Natural killer cell (primary cell): Measurements from ENCODE around the gene ZNF777. TPM values are rescaled to one million over a fixed set of nuclear protein-coding genes. Genes with fewer than 3 reads are reported as not detected.

ENCODE experiments used
- ATAC-seq, 3 donors: fragments of 150-1000 bp in 2 of 3; fragments of 200-7000 bp in 1 of 3; cut with Tn5 transposase; 1 replicate in 1 of 3; 2 replicates in 2 of 3; pipeline ENCODE4 v1.10.0; 2021; ENCODE audit warnings: mild to moderate bottlenecking in 2 of 3, moderate library complexity in 2 of 3
- DNase-seq, 2 donors: peaks; one replicate each; pipeline versions ENCODE4 v3.0.0 to v3.0.0-alpha.2; 2013 to 2021; ENCODE audit warnings: mixed read lengths in 1 of 2
- H3K27ac ChIP-seq: one replicate; pipeline ENCODE4 v1.5.1; 2013; ENCODE audit warnings: mild to moderate bottlenecking, low read length
- H3K27me3 ChIP-seq: one replicate; pipeline ENCODE4 v1.6.1; 2013; ENCODE audit warnings: low read length; ENCODE audit not compliant: control insufficient read depth, insufficient read depth
- H3K36me3 ChIP-seq: one replicate; pipeline ENCODE4 v1.6.1; 2013; ENCODE audit warnings: low read length; ENCODE audit not compliant: control insufficient read depth, insufficient read depth
- H3K4me1 ChIP-seq: one replicate; pipeline ENCODE4 v1.6.1; 2013; ENCODE audit warnings: low read length; ENCODE audit not compliant: control insufficient read depth, insufficient read depth
- H3K4me3 ChIP-seq: one replicate; pipeline ENCODE4 v1.5.1; 2013; ENCODE audit warnings: low read length
- H3K9me3 ChIP-seq: one replicate; pipeline ENCODE4 v1.6.1; 2013; ENCODE audit warnings: low read length; ENCODE audit not compliant: control insufficient read depth, insufficient read depth
- H3K27ac Mint-ChIP-seq, 2 donors: one replicate each; pipeline ENCODE4 v1.8.0; 2022; ENCODE audit warnings: mild to moderate bottlenecking in 2 of 2, mixed read lengths in 2 of 2, moderate library complexity in 1 of 2
- H3K27me3 Mint-ChIP-seq, 2 donors: one replicate each; pipeline ENCODE4 v1.8.0; 2022; ENCODE audit warnings: low read depth in 2 of 2, mixed read lengths in 2 of 2
- H3K36me3 Mint-ChIP-seq: one replicate; pipeline ENCODE4 v1.8.0; 2022; ENCODE audit warnings: mixed read lengths
- H3K4me1 Mint-ChIP-seq, 2 donors: one replicate each; pipeline ENCODE4 v1.8.0; 2022; ENCODE audit warnings: mixed read lengths in 2 of 2
- H3K4me3 Mint-ChIP-seq: one replicate; pipeline ENCODE4 v1.8.0; 2022; ENCODE audit warnings: mild to moderate bottlenecking, moderate library complexity, mixed read lengths
- H3K9me3 Mint-ChIP-seq, 2 donors: one replicate each; pipeline ENCODE4 v1.8.0; 2022; ENCODE audit warnings: mixed read lengths in 2 of 2
- CTCF ChIP-seq: fragments of 200-600 bp; IDR thresholded peaks from one replicate; pipeline ENCODE4 v1.8.0; 2022; ENCODE audit warnings: antibody characterized with exemption
- WGBS: methylation state at CpG from one replicate; pipeline ENCODE4 v1.1.7; 2013; ENCODE audit warnings: missing lambda C conversion rate; ENCODE audit not compliant: insufficient coverage; 5-methylcytosine and 5-hydroxymethylcytosine counted together
- intact Hi-C: fragments of 100-400 bp; cut with micrococcal nuclease; formaldehyde crosslinking; loops from one replicate; pipeline ENCODE4 v1.14.2; 2022
- total RNA-seq, 4 donors: library from RNA; stranded (reverse); fragments of 120-200 nt in 1 of 4; gene quantifications; one replicate each; pipeline versions ENCODE4 v1.2.3 to v1.2.4, GENCODE V29; 2013 to 2022

ZNF777 gene
- total RNA-seq, 3 donors from 2014 or later (not counting 1 experiment from before 2014, with no cell fraction given): 14.6 to 18.2 (median 17.2) TPM

GRCh38 chr7:149490083-149490760 lies 29.4 kb upstream of the ZNF777 start:
- H3K27ac Mint-ChIP-seq: peak overlapping the region in 1 of 2 donors; percentile 39
- peaks cover 7 to 21% of the 10 kb centered on the region in 2 donors for H3K4me1 Mint-ChIP-seq
- no peaks in the 10 kb centered on the region for H3K9me3 Mint-ChIP-seq
- 93% methylated on average over 15 of the region's 15 CpGs for WGBS
- no peaks in the 10 kb centered on the region for H3K27me3 ChIP-seq
- ATAC-seq (no peak), DNase-seq (no peak)
- no peak for TF ChIP-seq CTCF
- no peak overlapping the region for H3K4me3 Mint-ChIP-seq
- H3K4me3 ChIP-seq: no peak overlapping the region
- H3K9me3 ChIP-seq: no peaks in the 10 kb centered on the region
- peaks cover 54% of the 10 kb centered on the region for H3K36me3 ChIP-seq
- no peaks in the 10 kb centered on the region for H3K27me3 Mint-ChIP-seq
- intact Hi-C loops: no loop called here
- H3K27ac ChIP-seq: no peak overlapping the region
- H3K36me3 Mint-ChIP-seq: peaks cover 25% of the 10 kb centered on the region
- no peaks in the 10 kb centered on the region for H3K4me1 ChIP-seq

DNA sequence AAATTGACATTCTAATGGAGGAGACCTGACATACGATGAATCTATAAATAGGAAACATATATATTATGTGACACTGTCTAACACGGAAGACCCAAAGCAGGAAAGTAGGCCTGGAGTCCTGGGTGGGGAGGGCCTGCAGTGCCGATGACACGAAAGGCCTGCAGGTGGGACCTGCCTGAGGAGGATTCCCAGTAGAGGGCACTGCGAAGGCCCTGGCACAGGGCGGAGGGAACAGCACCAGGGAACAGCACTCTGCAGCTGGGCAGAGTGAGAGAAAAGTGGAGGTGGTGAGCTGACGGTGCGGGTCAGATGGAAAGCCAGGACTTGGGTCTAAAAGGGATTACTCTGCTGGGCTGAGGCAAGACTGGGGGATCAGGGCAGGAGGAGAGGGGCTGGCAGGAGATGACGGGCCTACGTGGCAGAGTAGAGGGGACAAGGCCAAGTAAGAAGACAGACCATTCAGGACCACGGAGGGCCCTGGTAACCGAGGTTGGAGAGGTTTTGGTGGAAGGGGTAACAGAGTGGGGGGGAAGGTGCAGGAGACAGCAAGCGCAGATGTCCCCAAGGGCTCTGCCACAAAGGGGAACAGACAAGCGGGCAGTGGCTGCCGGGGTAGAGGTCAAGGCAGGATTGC lies 28.6 kb upstream of the ZNF777 start:
- intact Hi-C loops: no loop called here
- peaks cover 56% of the 10 kb centered on the region for H3K36me3 ChIP-seq

GRCh38 chr7:149479568-149479967 lies 18.7 kb upstream of the ZNF777 start:
- intact Hi-C loops: no loop called here
- peaks cover 14% of the 10 kb centered on the region for H3K4me1 ChIP-seq
- no peak overlapping the region for H3K27ac ChIP-seq
- Mint-ChIP-seq H3K4me3 (no peak overlapping the region), H3K4me1 (peaks cover 5 to 17% of the 10 kb centered on the region in 2 donors), H3K27me3 (no peaks in the 10 kb centered on the region), H3K9me3 (peaks cover 0 to 7% of the 10 kb centered on the region in 2 donors), H3K27ac (no peak overlapping the region), H3K36me3 (peaks cover 13% of the 10 kb centered on the region)
- H3K36me3 ChIP-seq: peaks cover 25% of the 10 kb centered on the region
- WGBS: no CpG with 5 or more reads among the region's 1 CpG
- H3K4me3 ChIP-seq: no peak overlapping the region
- no peaks in the 10 kb centered on the region for H3K27me3 ChIP-seq
- no peak for DNase-seq
- no peaks in the 10 kb centered on the region for H3K9me3 ChIP-seq
- no peak for TF ChIP-seq CTCF
- ATAC-seq: no peak

More for the DNA sequence above, 28.6 kb upstream of the ZNF777 start:
- Mint-ChIP-seq H3K27ac (peak overlapping the region in 1 of 2 donors; percentile 39), H3K4me1 (peaks cover 5 to 17% of the 10 kb centered on the region in 2 donors), H3K9me3 (no peaks in the 10 kb centered on the region), H3K4me3 (no peak overlapping the region), H3K27me3 (no peaks in the 10 kb centered on the region), H3K36me3 (peaks cover 29% of the 10 kb centered on the region)
- TF ChIP-seq CTCF: no peak
- Histone ChIP-seq H3K9me3 (no peaks in the 10 kb centered on the region), H3K27ac (no peak overlapping the region), H3K4me3 (no peak overlapping the region), H3K27me3 (no peaks in the 10 kb centered on the region), H3K4me1 (no peaks in the 10 kb centered on the region)
- no peak for DNase-seq
- 94% methylated on average over 14 of the region's 15 CpGs for WGBS
- ATAC-seq: no peak
